AG04449 (cell line): ENCODE measurements around the gene RAB26.
"Not testable (repeated sequence)": the region's sequence is repeated elsewhere in the genome, so short reads cannot be mapped to it uniquely, and the experiment has no call there.

Experiments
- CTCF ChIA-PET: fragments of 350-600 bp; formaldehyde crosslinking; extraction: SDS; loops from one replicate; lab custom pipeline; 2021; ENCODE audit warnings: antibody characterized with exemption; lab: Yijun Ruan, JAX
- POLR2A ChIA-PET: fragments of 400-600, 350-600 bp; formaldehyde crosslinking; extraction: SDS; loops from one replicate; lab custom pipeline; 2020; ENCODE audit warnings: antibody characterized with exemption, inconsistent platforms; lab: Yijun Ruan, JAX
- DNase-seq: peaks from one replicate; pipeline ENCODE4 v3.0.0-alpha.2; 2010; ENCODE audit warnings: low read depth, low spot score
- H3K4me3 ChIP-seq: 2 replicates; pipeline ENCODE4 v1.5.1; 2011; ENCODE audit warnings: low read depth, mild to moderate bottlenecking, control low read depth, low read length
- CTCF ChIP-seq: IDR thresholded peaks from one replicate; pipeline ENCODE4 v1.5.1; 2011; ENCODE audit warnings: mild to moderate bottlenecking, moderate library complexity, low read length, control low read depth, inconsistent platforms; ENCODE audit not compliant: insufficient read depth; ENCODE audit errors: missing control alignments

Gene RAB26

GRCh38 chr16:2147981-2148671 is at the start of gene RAB26:
TSS of gene RAB26 (plus strand) at chr16:2148625. CDS start at chr16:2148784, 159 bp downstream.
- TF ChIP-seq CTCF = no peak
- DNase-seq = no peak
- H3K4me3 ChIP-seq = peak within 1 kb of the TSS; percentile 48
- ChIA-PET POLR2A (interaction anchor here (0.6 to 1.5 kb wide), 3 partner anchors 91 to 185 kb away, joined by 3 to 5 read pairs (median 3); partner anchors contain the start of genes NTHL1 and TSC2), CTCF (interaction anchor here (0.9 to 10.0 kb wide), 6 partner anchors 8 to 163 kb away, joined by 3 to 135 read pairs (median 4); partner anchors contain the start of gene NPW)

- DNase-seq, H3K4me3 ChIP-seq, CTCF ChIA-PET, POLR2A ChIA-PET: not testable (repeated sequence)
These were observed 46.8 kb upstream of the RAB26 start for GRCh38 chr16:2101581-2101980.

GRCh38 chr16:2102471-2102870 is 46.0 kb upstream of the RAB26 start:
- DNase-seq = no peak
- ChIA-PET CTCF (no interaction called here), POLR2A (no interaction called here)
- H3K4me3 ChIP-seq = no peak overlapping the region
- no peak for TF ChIP-seq CTCF

- H3K4me3 ChIP-seq, CTCF ChIA-PET, POLR2A ChIA-PET: not testable (repeated sequence)
These were observed 44.0 kb upstream of the RAB26 start for GRCh38 chr16:2104464-2104863.

GRCh38 chr16:2105291-2105690 is 43.1 kb upstream of the RAB26 start:
- DNase-seq, POLR2A ChIA-PET, H3K4me3 ChIP-seq: not testable (repeated sequence)
- CTCF ChIA-PET = interaction anchor here (0.7 kb wide), 1 partner anchor 35 kb away, joined by 4 read pairs; no protein-coding TSS in a partner anchor

More at GRCh38 chr16:2104464-2104863, 44.0 kb upstream of the RAB26 start:
- DNase-seq = not testable (repeated sequence)

- H3K4me3 ChIP-seq, POLR2A ChIA-PET, DNase-seq: not testable (repeated sequence)
- CTCF ChIA-PET = interaction anchor here (0.7 kb wide), 1 partner anchor 35 kb away, joined by 4 read pairs; no protein-coding TSS in a partner anchor
These were observed 42.7 kb upstream of the RAB26 start for GRCh38 chr16:2105769-2106168.

GRCh38 chr16:2106211-2106610 is 42.2 kb upstream of the RAB26 start:
- H3K4me3 ChIP-seq, CTCF ChIA-PET, POLR2A ChIA-PET, DNase-seq: not testable (repeated sequence)

GRCh38 chr16:2107121-2107790 is 41.2 kb upstream of the RAB26 start:
- POLR2A ChIA-PET, CTCF ChIA-PET, H3K4me3 ChIP-seq, DNase-seq: not testable (repeated sequence)

- CTCF ChIA-PET, DNase-seq, H3K4me3 ChIP-seq, POLR2A ChIA-PET: not testable (repeated sequence)
These were observed 40.7 kb upstream of the RAB26 start for GRCh38 chr16:2107791-2108125.

- POLR2A ChIA-PET, H3K4me3 ChIP-seq, DNase-seq, CTCF ChIA-PET: not testable (repeated sequence)
These were observed 39.8 kb upstream of the RAB26 start for GRCh38 chr16:2108446-2109270.

- H3K4me3 ChIP-seq, CTCF ChIA-PET, POLR2A ChIA-PET, DNase-seq: not testable (repeated sequence)
These were observed 39.2 kb upstream of the RAB26 start for GRCh38 chr16:2109271-2109580.

- POLR2A ChIA-PET, H3K4me3 ChIP-seq, CTCF ChIA-PET, DNase-seq: not testable (repeated sequence)
These were observed 38.6 kb upstream of the RAB26 start for GRCh38 chr16:2109872-2110271.

GRCh38 chr16:2110332-2111008 is 38.0 kb upstream of the RAB26 start:
- H3K4me3 ChIP-seq, DNase-seq, POLR2A ChIA-PET, CTCF ChIA-PET: not testable (repeated sequence)
